ENCODE measurements around the gene DMP1. TPM values are rescaled to one million over a fixed set of nuclear protein-coding genes. Genes with fewer than 3 reads are reported as not detected.

DMP1 gene
- total RNA-seq, 4 donors from 2014 or later = not detected

DNA sequence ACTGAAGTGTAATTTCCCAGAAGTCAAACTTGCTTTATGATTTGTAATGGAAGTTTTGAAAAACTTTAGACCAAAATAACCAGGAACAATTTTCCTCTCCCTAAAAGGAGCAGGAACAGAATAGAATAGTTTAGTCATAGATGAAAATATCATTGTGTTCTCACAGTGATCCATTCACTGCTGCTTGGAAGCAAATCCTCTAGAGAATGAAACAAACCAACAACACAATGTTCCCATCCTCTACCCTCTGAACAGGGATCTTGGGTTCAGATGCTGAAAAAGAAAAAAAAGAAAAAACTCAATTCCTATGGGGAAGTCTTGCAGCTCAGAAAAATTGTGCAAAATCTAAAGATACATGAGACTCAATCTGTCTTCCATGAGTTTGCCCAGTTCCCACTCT is 29.6 kb upstream of the DMP1 start:
- TF ChIP-seq POLR2A (IDR thresholded peaks at IDR 0.05) (no peak), POLR2AphosphoS5 (IDR thresholded peaks at IDR 0.05) (no peak), EP300 (IDR thresholded peaks at IDR 0.05) (no peak)
- TF ChIP-seq, protein P1, sequence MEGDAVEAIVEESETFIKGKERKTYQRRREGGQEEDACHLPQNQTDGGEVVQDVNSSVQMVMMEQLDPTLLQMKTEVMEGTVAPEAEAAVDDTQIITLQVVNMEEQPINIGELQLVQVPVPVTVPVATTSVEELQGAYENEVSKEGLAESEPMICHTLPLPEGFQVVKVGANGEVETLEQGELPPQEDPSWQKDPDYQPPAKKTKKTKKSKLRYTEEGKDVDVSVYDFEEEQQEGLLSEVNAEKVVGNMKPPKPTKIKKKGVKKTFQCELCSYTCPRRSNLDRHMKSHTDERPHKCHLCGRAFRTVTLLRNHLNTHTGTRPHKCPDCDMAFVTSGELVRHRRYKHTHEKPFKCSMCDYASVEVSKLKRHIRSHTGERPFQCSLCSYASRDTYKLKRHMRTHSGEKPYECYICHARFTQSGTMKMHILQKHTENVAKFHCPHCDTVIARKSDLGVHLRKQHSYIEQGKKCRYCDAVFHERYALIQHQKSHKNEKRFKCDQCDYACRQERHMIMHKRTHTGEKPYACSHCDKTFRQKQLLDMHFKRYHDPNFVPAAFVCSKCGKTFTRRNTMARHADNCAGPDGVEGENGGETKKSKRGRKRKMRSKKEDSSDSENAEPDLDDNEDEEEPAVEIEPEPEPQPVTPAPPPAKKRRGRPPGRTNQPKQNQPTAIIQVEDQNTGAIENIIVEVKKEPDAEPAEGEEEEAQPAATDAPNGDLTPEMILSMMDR (IDR thresholded peaks at IDR 0.05) = no peak
- H3K27ac ChIP-seq = peak overlapping the region; percentile 50
- no peak for DNase-seq (ENCODE audit: low spot score in 2 of 2)

GRCh38 chr4:87622303-87622702 is 27.8 kb upstream of the DMP1 start:
- no peaks in the 10 kb centered on the region for H3K4me1 ChIP-seq
- 84% methylated on average over 8 of the region's 8 CpGs for WGBS

More for the DNA sequence above, 29.6 kb upstream of the DMP1 start:
- no peaks in the 10 kb centered on the region for H3K36me3 ChIP-seq
- no peaks in the 10 kb centered on the region for H3K27me3 ChIP-seq
- no peak overlapping the region for H3K4me3 ChIP-seq
- H3K4me1 ChIP-seq = no peaks in the 10 kb centered on the region
- H3K9me3 ChIP-seq = no peaks in the 10 kb centered on the region

DNA sequence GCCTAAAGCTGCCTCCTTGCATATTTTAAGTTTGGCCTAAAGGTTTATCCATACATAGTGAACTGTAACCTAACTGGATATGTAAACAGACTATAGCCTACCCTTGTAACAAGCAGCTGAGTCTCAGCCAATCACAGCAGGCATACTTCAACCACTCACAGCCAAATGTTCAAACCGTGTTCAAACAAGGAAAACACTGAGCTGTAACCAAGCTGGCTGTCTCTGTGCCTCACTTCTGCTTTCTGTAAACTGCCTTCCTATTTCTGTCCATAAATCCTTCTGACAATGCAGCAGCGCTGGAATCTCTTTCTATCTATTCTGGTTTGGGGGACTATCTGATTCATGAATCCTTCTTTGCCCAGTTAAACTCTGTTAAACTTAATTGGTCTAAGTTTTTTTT is 25.4 kb upstream of the DMP1 start:
- no peaks in the 10 kb centered on the region for H3K4me1 ChIP-seq
- TF ChIP-seq, protein P1 (IDR thresholded peaks at IDR 0.05) = no peak
- no peak for TF ChIP-seq EP300 (IDR thresholded peaks at IDR 0.05)
- TF ChIP-seq POLR2AphosphoS5 (IDR thresholded peaks at IDR 0.05) = no peak
- TF ChIP-seq POLR2A (IDR thresholded peaks at IDR 0.05) = no peak
- H3K9me3 ChIP-seq = no peaks in the 10 kb centered on the region
- H3K4me3 ChIP-seq = no peak overlapping the region
- H3K27ac ChIP-seq = no peak overlapping the region
- H3K27me3 ChIP-seq = no peaks in the 10 kb centered on the region
- no peak for DNase-seq (ENCODE audit: low spot score in 2 of 2)
- H3K36me3 ChIP-seq = no peaks in the 10 kb centered on the region
- 38% methylated on average over 2 of the region's 2 CpGs for WGBS

More at GRCh38 chr4:87622303-87622702, 27.8 kb upstream of the DMP1 start:
- no peaks in the 10 kb centered on the region for H3K27me3 ChIP-seq
- no peak overlapping the region for H3K4me3 ChIP-seq
- no peak for DNase-seq (ENCODE audit: low spot score in 2 of 2)
- no peaks in the 10 kb centered on the region for H3K9me3 ChIP-seq
- no peak overlapping the region for H3K27ac ChIP-seq
- no peaks in the 10 kb centered on the region for H3K36me3 ChIP-seq
- no peak for TF ChIP-seq EP300 (IDR thresholded peaks at IDR 0.05)
- no peak for TF ChIP-seq POLR2A (IDR thresholded peaks at IDR 0.05)
- TF ChIP-seq POLR2AphosphoS5 (IDR thresholded peaks at IDR 0.05) = no peak
- TF ChIP-seq, protein P1 (IDR thresholded peaks at IDR 0.05) = no peak

DNA sequence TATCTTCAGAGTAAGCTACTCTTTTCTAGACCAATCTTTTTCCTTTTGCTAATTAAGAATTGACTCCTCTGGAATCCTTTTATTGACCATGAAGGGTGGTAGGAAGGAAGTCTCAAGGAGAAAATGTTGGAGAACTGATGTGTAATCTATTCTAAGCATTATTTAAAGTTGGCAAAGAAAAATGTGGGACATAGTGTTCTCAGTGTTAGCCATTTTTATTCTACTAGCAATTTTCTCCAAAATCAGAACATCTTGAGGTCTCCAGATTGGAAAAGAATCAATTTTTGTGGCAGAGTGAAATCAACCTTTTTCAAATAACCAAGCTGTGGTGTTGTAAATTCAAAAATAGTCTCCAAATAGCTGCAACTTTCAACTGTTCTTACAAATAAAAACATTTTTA is 18.4 kb upstream of the DMP1 start:
- Histone ChIP-seq H3K36me3 (no peaks in the 10 kb centered on the region), H3K27ac (no peak overlapping the region)

GRCh38 chr4:87632469-87632868 is 17.6 kb upstream of the DMP1 start:
- Histone ChIP-seq H3K9me3 (no peaks in the 10 kb centered on the region), H3K27ac (no peak overlapping the region), H3K4me1 (peaks cover 10% of the 10 kb centered on the region), H3K36me3 (no peaks in the 10 kb centered on the region), H3K4me3 (no peak overlapping the region), H3K27me3 (no peaks in the 10 kb centered on the region)
- TF ChIP-seq POLR2AphosphoS5 (IDR thresholded peaks at IDR 0.05) = no peak
- no peak for TF ChIP-seq EP300 (IDR thresholded peaks at IDR 0.05)
- TF ChIP-seq, protein P1 (IDR thresholded peaks at IDR 0.05) = no peak
- no peak for TF ChIP-seq POLR2A (IDR thresholded peaks at IDR 0.05)
- 77% methylated on average over 1 of the region's 1 CpG for WGBS
- no peak for DNase-seq (ENCODE audit: low spot score in 2 of 2)

More for the DNA sequence above, 18.4 kb upstream of the DMP1 start:
- TF ChIP-seq POLR2AphosphoS5 (IDR thresholded peaks at IDR 0.05) (no peak), POLR2A (IDR thresholded peaks at IDR 0.05) (no peak)
- TF ChIP-seq, protein P1 (IDR thresholded peaks at IDR 0.05) = no peak
- H3K9me3 ChIP-seq = no peaks in the 10 kb centered on the region
- peaks cover 10% of the 10 kb centered on the region for H3K4me1 ChIP-seq
- no peak for DNase-seq (ENCODE audit: low spot score in 2 of 2)
- no peaks in the 10 kb centered on the region for H3K27me3 ChIP-seq
- no peak overlapping the region for H3K4me3 ChIP-seq

All from suprapubic skin (tissue), 4 donors.